OCI-LY7 (cell line): ENCODE measurements around the gene DGCR2. TPM values are rescaled to one million over a fixed set of nuclear protein-coding genes. Genes with fewer than 3 reads are reported as not detected.

Experiments used
- BruUV-seq: library from RNA; stranded (reverse); fragments of 400-500 nt; replicated peaks from 2 replicates; lab custom pipeline; 2021; lab: Mats Ljungman, UMichigan
- CTCF ChIA-PET: fragments of 300-600 bp; sonication (Branson Sonifier 250); formaldehyde crosslinking; loops from one replicate; lab custom pipeline; 2022; ENCODE audit warnings: antibody characterized with exemption; ENCODE audit not compliant: unreplicated experiment; lab: Charles Lee
- POLR2A ChIA-PET: fragments of 300-600 bp; sonication (Branson Sonifier 250); formaldehyde crosslinking; loops from one replicate; lab custom pipeline; 2022; ENCODE audit warnings: antibody characterized with exemption; lab: Charles Lee
- DNase-seq: peaks from one replicate; pipeline ENCODE4 v3.0.0-alpha.2; 2015; ENCODE audit warnings: low spot score
- H2AFZ ChIP-seq: fragments of 200-600 bp; sonication (generic), shearing (Covaris generic); 2 replicates; pipeline ENCODE4 v1.6.1; 2014; ENCODE audit warnings: mild to moderate bottlenecking, antibody characterized with exemption, low read length, moderate library complexity
- H3K27ac ChIP-seq: fragments of 200-600 bp; sonication (generic); 2 replicates; pipeline ENCODE4 v1.5.1; 2014; ENCODE audit warnings: mixed run types, low read depth, mild to moderate bottlenecking, moderate library complexity, low read length, inconsistent platforms; ENCODE audit not compliant: poor library complexity, severe bottlenecking
- H3K36me3 ChIP-seq: fragments of 200-600 bp; sonication (generic); 2 replicates; pipeline ENCODE4 v1.6.1; 2014; ENCODE audit warnings: mild to moderate bottlenecking, antibody characterized with exemption, low read length, moderate library complexity, mixed read lengths; ENCODE audit not compliant: insufficient read depth
- H3K4me1 ChIP-seq: fragments of 200-600 bp; sonication (generic); 2 replicates; pipeline ENCODE4 v1.5.1; 2014; ENCODE audit warnings: mild to moderate bottlenecking, low read length; ENCODE audit not compliant: insufficient read depth, poor library complexity, severe bottlenecking
- H3K4me2 ChIP-seq: fragments of 200-600 bp; sonication (generic); 2 replicates; pipeline ENCODE4 v1.6.1; 2014; ENCODE audit warnings: mild to moderate bottlenecking, low read length
- H3K4me3 ChIP-seq: fragments of 200-600 bp; sonication (generic); 2 replicates; pipeline ENCODE4 v1.5.1; 2014; ENCODE audit warnings: mild to moderate bottlenecking, low read depth, low read length; ENCODE audit not compliant: poor library complexity, severe bottlenecking
- H3K79me2 ChIP-seq: fragments of 200-600 bp; sonication (generic); 2 replicates; pipeline ENCODE4 v1.6.1; 2016; ENCODE audit warnings: low read depth, mild to moderate bottlenecking, low read length, moderate library complexity, mixed read lengths; ENCODE audit not compliant: insufficient read depth
- H3K9me2 ChIP-seq: fragments of 200-600 bp; sonication (generic); 2 replicates; pipeline ENCODE4 v1.6.1; 2016; ENCODE audit warnings: mild to moderate bottlenecking, low read length, mixed read lengths; ENCODE audit not compliant: insufficient read depth
- H3K9me3 ChIP-seq: fragments of 200-600 bp; sonication (generic); 2 replicates; pipeline ENCODE4 v1.6.1; 2014; ENCODE audit warnings: mild to moderate bottlenecking, mixed run types, low read length, mixed read lengths
- H4K20me1 ChIP-seq: fragments of 200-600 bp; sonication (generic); 2 replicates; pipeline ENCODE4 v1.6.1; 2014; ENCODE audit warnings: mild to moderate bottlenecking, antibody characterized with exemption, low read length, moderate library complexity, mixed read lengths; ENCODE audit not compliant: insufficient read depth
- CTCF ChIP-seq: fragments of 200-600 bp; sonication (generic); conservative IDR thresholded peaks from 2 replicates; pipeline ENCODE4 v1.5.1; 2014; ENCODE audit warnings: mild to moderate bottlenecking, antibody characterized with exemption, low read length, moderate library complexity, mixed read lengths
- EZH2phosphoT487 ChIP-seq: fragments of 200-600 bp; sonication (generic); IDR thresholded peaks from 2 replicates; pipeline ENCODE4 v1.6.1; 2018; ENCODE audit warnings: low read depth, borderline replicate concordance, mild to moderate bottlenecking, mixed run types, antibody characterized with exemption, low read length, moderate library complexity, mixed read lengths
- intact Hi-C: fragments of 100-400 bp; cut with micrococcal nuclease; formaldehyde crosslinking; loops from one replicate; pipeline ENCODE4 v1.10.0; 2022; ENCODE audit not compliant: unreplicated experiment
- total RNA-seq, 2 experiments: library from RNA; depleted of rRNA in 1 of 2; stranded (reverse); fragments of >200 nt in 1 of 2; shearing (Covaris generic) in 1 of 2; gene quantifications; 2 replicates each; pipeline ENCODE4 v1.2.3, GENCODE V29; 2014 to 2022

The DGCR2 gene
- total RNA-seq, 2 experiments from 2014 or later = 27.6 to 29.7 TPM

- H3K79me2 ChIP-seq = no peaks in the 10 kb centered on the region
- TF ChIP-seq CTCF (no peak), EZH2phosphoT487 (no peak)
- H4K20me1 ChIP-seq = no peaks in the 10 kb centered on the region
- no peaks in the 10 kb centered on the region for H3K9me3 ChIP-seq
- H3K36me3 ChIP-seq = peaks cover 80% of the 10 kb centered on the region
- no peak overlapping the region for H3K4me3 ChIP-seq
- intact Hi-C loops = no loop called here
- no peaks in the 10 kb centered on the region for H3K9me2 ChIP-seq
- no peak overlapping the region for H3K4me2 ChIP-seq
- POLR2A ChIA-PET = interaction anchor here (0.6 kb wide), 1 partner anchor 92 kb away, joined by 3 read pairs; no protein-coding TSS in a partner anchor
- CTCF ChIA-PET = no interaction called here
- no peak overlapping the region for H2AFZ ChIP-seq
- BruUV-seq = no TSS peak
- DNase-seq = no peak
- no peaks in the 10 kb centered on the region for H3K4me1 ChIP-seq
- H3K27ac ChIP-seq = no peak overlapping the region
Observed at GRCh38 chr22:19065298-19065859, 56.8 kb downstream of the DGCR2 start.

- no TSS peak for BruUV-seq
- intact Hi-C loops = no loop called here
- Histone ChIP-seq H3K4me2 (no peak overlapping the region), H3K36me3 (peaks cover 75% of the 10 kb centered on the region), H4K20me1 (no peaks in the 10 kb centered on the region), H3K27ac (no peak overlapping the region), H3K4me3 (no peak overlapping the region), H3K79me2 (no peaks in the 10 kb centered on the region), H3K9me3 (no peaks in the 10 kb centered on the region), H3K4me1 (no peaks in the 10 kb centered on the region), H3K9me2 (no peaks in the 10 kb centered on the region), H2AFZ (no peak overlapping the region)
- ChIA-PET POLR2A (no interaction called here), CTCF (no interaction called here)
- DNase-seq = no peak
- no peak for TF ChIP-seq EZH2phosphoT487
- no peak for TF ChIP-seq CTCF
Observed at GRCh38 chr22:19064354-19065054, 57.7 kb downstream of the DGCR2 start.
